IPS-NIHi7 (cell line): Measurements from ENCODE around the gene ECE1.

Source experiments
- DNase-seq: peaks from one replicate; pipeline ENCODE4 v3.0.0; 2012; ENCODE audit warnings: mixed read lengths; ENCODE audit errors: extremely low spot score

ECE1 gene

GRCh38 chr1:21325731-21326387 is 35.6 kb upstream of the ECE1 start:
- DNase-seq: no peak

GRCh38 chr1:21325231-21325718 is 35.0 kb upstream of the ECE1 start:
- DNase-seq: no peak

GRCh38 chr1:21324368-21325141 is 34.3 kb upstream of the ECE1 start:
- peak; percentile 59 for DNase-seq

GRCh38 chr1:21323091-21323490 is 32.8 kb upstream of the ECE1 start:
- peak; percentile 52 for DNase-seq

GRCh38 chr1:21322681-21323016 is 32.4 kb upstream of the ECE1 start:
- DNase-seq: no peak

GRCh38 chr1:21321963-21322680 is 31.9 kb upstream of the ECE1 start:
- DNase-seq: peak; percentile 59

- DNase-seq: no peak
Measured at GRCh38 chr1:21320410-21321108, 30.3 kb upstream of the ECE1 start.

- DNase-seq: no peak
Measured at GRCh38 chr1:21319447-21320407, 29.5 kb upstream of the ECE1 start.

- DNase-seq: no peak
Measured at GRCh38 chr1:21318714-21319159, 28.5 kb upstream of the ECE1 start.

GRCh38 chr1:21318057-21318713 is 27.9 kb upstream of the ECE1 start:
- DNase-seq: no peak

GRCh38 chr1:21317690-21318043 is 27.4 kb upstream of the ECE1 start:
- DNase-seq: no peak

- no peak for DNase-seq
Measured at GRCh38 chr1:21317035-21317689, 26.9 kb upstream of the ECE1 start.

- no peak for DNase-seq
Measured at GRCh38 chr1:21314743-21315396, 24.6 kb upstream of the ECE1 start.

GRCh38 chr1:21313886-21314721 is 23.8 kb upstream of the ECE1 start:
- peak; percentile 42 for DNase-seq

GRCh38 chr1:21313203-21313885 is 23.1 kb upstream of the ECE1 start:
- no peak for DNase-seq

- DNase-seq: no peak
Measured at GRCh38 chr1:21312407-21312992, 22.2 kb upstream of the ECE1 start.

- no peak for DNase-seq
Measured at GRCh38 chr1:21311016-21311415, 20.8 kb upstream of the ECE1 start.
